Transverse colon (tissue), 4 donors: Measurements from ENCODE around the gene ASB16. TPM values are rescaled to one million over a fixed set of nuclear protein-coding genes. Genes with fewer than 3 reads are reported as not detected.
"Not testable (repeated sequence)": the region's sequence is repeated elsewhere in the genome, so short reads cannot be mapped to it uniquely, and the experiment has no call there.

Experiments
- DNase-seq: peaks from one replicate; pipeline ENCODE4 v3.0.0-alpha.2; 2019
- H3K27ac ChIP-seq, 4 donors: fragments of 200-600 bp; sonication (generic); 2 replicates each; pipeline ENCODE4 v1.5.1; 2016 to 2018; ENCODE audit warnings: inconsistent platforms in 4 of 4
- H3K27me3 ChIP-seq: fragments of 200-600 bp; sonication (generic); 2 replicates; pipeline ENCODE4 v1.5.1; 2017; ENCODE audit warnings: inconsistent platforms
- H3K36me3 ChIP-seq, 4 donors: fragments of 200-600 bp; sonication (generic); 2 replicates each; pipeline ENCODE4 v1.5.1; 2017 to 2019; ENCODE audit warnings: inconsistent platforms in 4 of 4
- H3K4me1 ChIP-seq, 4 donors: fragments of 200-600 bp; sonication (generic); 2 replicates each; pipeline ENCODE4 v1.5.1; 2017 to 2020; ENCODE audit warnings: inconsistent platforms in 4 of 4
- H3K4me3 ChIP-seq, 4 donors: fragments of 200-600 bp; sonication (generic); 1 replicate in 1 of 4; 2 replicates in 3 of 4; pipeline versions ENCODE4 v1.5.1 to v1.6.1; 2017 to 2019; ENCODE audit warnings: inconsistent platforms in 4 of 4
- H3K9me3 ChIP-seq, 2 donors: fragments of 200-600 bp; sonication (generic); 2 replicates each; pipeline ENCODE4 v1.5.1; 2017 to 2019; ENCODE audit warnings: inconsistent platforms in 2 of 2
- EP300 ChIP-seq: sonication (generic); formaldehyde crosslinking; IDR thresholded peaks from one replicate; pipeline ENCODE4 v1.6.1; 2017; ENCODE audit warnings: antibody characterized with exemption, low read depth
- POLR2A ChIP-seq: fragments of 450-650 bp; IDR thresholded peaks from one replicate; pipeline ENCODE4 v1.6.1; 2016; ENCODE audit warnings: antibody characterized with exemption, mild to moderate bottlenecking, moderate library complexity
- POLR2AphosphoS5 ChIP-seq, 3 donors: sonication (generic); formaldehyde crosslinking; IDR thresholded peaks; one replicate each; pipeline ENCODE4 v1.6.1; 2016; ENCODE audit warnings: antibody characterized with exemption in 3 of 3
- WGBS, 2 donors: methylation state at CpG; one replicate each; pipeline ENCODE4 v1.1.5; 2018; ENCODE audit warnings: low coverage in 1 of 2; 5-methylcytosine and 5-hydroxymethylcytosine counted together
- in situ Hi-C, 4 donors: fragments of 200-750 bp; cut with MboI; loops; one replicate each; pipeline versions ENCODE4 v1.15.0 to v1.15.1; 2017; ENCODE audit warnings: low sequenced_read_pairs in 3 of 4, low pct_ligation_motif_present in 1 of 4, low pct_unique_long_range_greater_than_20kb in 1 of 4
- intact Hi-C: fragments of 100-400 bp; cut with DNase I; formaldehyde crosslinking; loops from one replicate; pipeline ENCODE4 v1.15.1; 2023; ENCODE audit warnings: low total_unique reads
- total RNA-seq, 4 donors: library from RNA; depleted of rRNA; stranded (reverse); fragments of >200 nt; gene quantifications; one replicate each; pipeline ENCODE4 v1.1.0, GENCODE V29; 2016
- TF ChIP-seq, protein P1 (sequence below), 5 experiments: fragments of 200-600 bp in 3 of 5; fragments of 450-650 bp in 2 of 5; sonication (generic) in 3 of 5; IDR thresholded peaks; 1 replicate in 2 of 5; 2 replicates in 3 of 5; pipeline ENCODE4 v1.5.1; 2016 to 2017; ENCODE audit warnings: antibody characterized with exemption in 5 of 5, inconsistent platforms in 3 of 5, mild to moderate bottlenecking in 2 of 5, moderate library complexity in 1 of 5

ASB16 gene
- total RNA-seq, 4 donors from 2014 or later: 1.2 to 2.6 TPM; not detected in 2

DNA sequence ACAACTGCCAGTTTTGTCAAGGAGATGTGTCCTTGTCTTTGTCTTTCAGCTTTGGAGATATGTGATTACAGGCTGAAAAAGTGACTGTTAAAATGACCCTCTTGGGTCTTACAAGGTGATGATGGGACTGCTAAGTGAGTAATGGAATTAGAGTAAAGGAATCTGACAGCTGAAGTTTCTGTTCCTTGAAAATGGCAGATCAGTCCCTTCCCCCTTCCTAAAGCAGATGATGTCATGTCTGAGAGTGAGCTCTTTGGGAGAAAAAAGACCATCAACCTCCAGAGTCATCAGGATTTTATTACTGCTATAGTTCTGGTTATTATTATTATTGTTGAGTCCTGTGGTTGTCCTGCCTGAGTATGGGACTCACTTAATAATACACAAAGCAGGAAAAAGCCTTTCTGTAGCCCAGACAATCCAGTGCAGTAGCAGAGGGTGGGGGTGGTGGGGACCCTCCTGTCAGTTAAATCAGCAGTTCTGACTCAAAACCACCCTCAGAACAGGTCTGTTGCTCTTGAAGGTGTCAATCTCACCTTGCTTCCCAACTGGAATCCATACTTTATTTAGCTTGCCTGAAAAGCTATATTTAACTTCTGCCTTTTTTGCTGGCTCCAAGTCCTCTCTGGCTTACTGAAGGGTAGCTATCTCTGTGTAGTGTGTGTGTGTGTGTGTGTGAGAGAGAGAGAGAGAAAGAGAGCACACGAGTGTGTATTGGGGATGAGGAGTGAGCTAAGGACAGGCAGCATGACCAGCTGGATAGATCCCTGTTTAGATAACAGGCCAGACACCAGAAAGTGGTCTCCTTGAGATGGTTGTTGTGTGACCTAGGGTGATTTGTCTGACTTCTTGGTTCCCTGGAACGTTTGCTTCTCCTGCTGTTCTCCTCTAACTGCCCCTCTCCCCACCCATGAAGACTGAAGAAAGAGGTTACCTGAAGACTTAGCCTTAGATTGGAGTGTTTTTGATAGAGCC, 23.8 kb upstream of the ASB16 start:
- 64% methylated on average over 2 of the region's 2 CpGs; no CpG with 5 or more reads in 1 of the 2 donors for WGBS, 2 donors
- no peaks in the 10 kb centered on the region for H3K36me3 ChIP-seq
- H3K4me1 ChIP-seq: peaks cover 0 to 11% (median 6%) of the 10 kb centered on the region in 4 donors
- no peaks in the 10 kb centered on the region for H3K9me3 ChIP-seq
- H3K27me3 ChIP-seq: no peaks in the 10 kb centered on the region
- no peak for TF ChIP-seq POLR2AphosphoS5 (IDR thresholded peaks at IDR 0.05)
- no peak for TF ChIP-seq EP300
- TF ChIP-seq, protein P1, sequence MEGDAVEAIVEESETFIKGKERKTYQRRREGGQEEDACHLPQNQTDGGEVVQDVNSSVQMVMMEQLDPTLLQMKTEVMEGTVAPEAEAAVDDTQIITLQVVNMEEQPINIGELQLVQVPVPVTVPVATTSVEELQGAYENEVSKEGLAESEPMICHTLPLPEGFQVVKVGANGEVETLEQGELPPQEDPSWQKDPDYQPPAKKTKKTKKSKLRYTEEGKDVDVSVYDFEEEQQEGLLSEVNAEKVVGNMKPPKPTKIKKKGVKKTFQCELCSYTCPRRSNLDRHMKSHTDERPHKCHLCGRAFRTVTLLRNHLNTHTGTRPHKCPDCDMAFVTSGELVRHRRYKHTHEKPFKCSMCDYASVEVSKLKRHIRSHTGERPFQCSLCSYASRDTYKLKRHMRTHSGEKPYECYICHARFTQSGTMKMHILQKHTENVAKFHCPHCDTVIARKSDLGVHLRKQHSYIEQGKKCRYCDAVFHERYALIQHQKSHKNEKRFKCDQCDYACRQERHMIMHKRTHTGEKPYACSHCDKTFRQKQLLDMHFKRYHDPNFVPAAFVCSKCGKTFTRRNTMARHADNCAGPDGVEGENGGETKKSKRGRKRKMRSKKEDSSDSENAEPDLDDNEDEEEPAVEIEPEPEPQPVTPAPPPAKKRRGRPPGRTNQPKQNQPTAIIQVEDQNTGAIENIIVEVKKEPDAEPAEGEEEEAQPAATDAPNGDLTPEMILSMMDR (IDR thresholded peaks at IDR 0.05): no peak
- TF ChIP-seq POLR2A: no peak
- no peak overlapping the region for H3K4me3 ChIP-seq
- DNase-seq: no peak
- intact Hi-C loops (no loop called here), in situ Hi-C loops (no loop called here)
- no peak overlapping the region for H3K27ac ChIP-seq

DNA sequence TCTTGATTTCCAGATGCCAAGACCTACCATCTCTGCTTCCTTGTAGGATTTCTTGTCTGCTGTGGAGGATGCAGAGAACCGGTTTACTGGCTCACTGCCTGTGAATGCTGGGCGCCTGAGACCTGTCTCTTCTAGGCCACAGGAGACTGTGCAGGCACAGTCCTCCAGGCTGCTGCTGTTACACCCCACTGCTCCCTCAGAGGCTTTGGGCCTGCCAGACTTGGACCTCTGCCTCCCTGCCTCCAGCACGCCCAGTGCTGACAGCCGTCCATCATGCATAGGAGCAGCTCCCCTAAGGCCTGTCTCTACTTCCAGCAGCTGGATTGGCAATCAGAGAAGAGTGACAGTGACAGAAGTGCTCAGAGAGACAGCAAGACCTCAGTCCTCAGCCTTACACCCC, 22.7 kb upstream of the ASB16 start:
- TF ChIP-seq EP300: no peak
- TF ChIP-seq POLR2AphosphoS5 (IDR thresholded peaks at IDR 0.05): no peak
- TF ChIP-seq, protein P1 (IDR thresholded peaks at IDR 0.05): no peak
- TF ChIP-seq POLR2A: no peak
- 96% methylated on average over 4 of the region's 4 CpGs; no CpG with 5 or more reads in 1 of the 2 donors for WGBS, 2 donors

DNA sequence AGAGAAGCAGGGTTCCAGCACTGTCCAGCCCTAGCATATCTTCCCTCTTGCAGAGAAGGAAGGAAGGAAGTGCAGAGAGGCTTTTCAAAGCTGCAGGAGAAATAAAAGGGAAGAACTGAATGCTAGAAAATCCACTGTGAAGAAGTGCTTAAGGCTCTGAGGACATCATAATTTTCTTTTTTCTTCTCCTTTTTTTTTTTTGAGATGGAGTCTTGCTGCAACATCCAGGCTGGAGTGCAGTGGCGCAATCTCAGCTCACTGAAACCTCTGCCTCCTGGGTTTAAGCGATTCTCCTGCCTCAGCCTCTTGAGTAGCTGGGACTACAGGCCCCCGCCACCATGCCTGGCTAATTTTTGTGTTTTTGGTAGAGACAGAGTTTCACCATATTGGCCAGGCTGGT, 21.4 kb upstream of the ASB16 start:
- H3K27me3 ChIP-seq, H3K4me3 ChIP-seq, H3K4me1 ChIP-seq, H3K36me3 ChIP-seq, H3K9me3 ChIP-seq, H3K27ac ChIP-seq, DNase-seq, intact Hi-C loops, in situ Hi-C loops: not testable (repeated sequence)
- WGBS, 2 donors: 85 to 93% methylated on average over 3 of the region's 3 CpGs

More for the DNA sequence above, 22.7 kb upstream of the ASB16 start:
- Histone ChIP-seq H3K27ac (no peak overlapping the region), H3K4me1 (peaks cover 0 to under 1% (median 0%) of the 10 kb centered on the region in 4 donors), H3K27me3 (no peaks in the 10 kb centered on the region), H3K36me3 (no peaks in the 10 kb centered on the region), H3K9me3 (no peaks in the 10 kb centered on the region), H3K4me3 (no peak overlapping the region)
- intact Hi-C loops (no loop called here), in situ Hi-C loops (no loop called here)
- no peak for DNase-seq

DNA sequence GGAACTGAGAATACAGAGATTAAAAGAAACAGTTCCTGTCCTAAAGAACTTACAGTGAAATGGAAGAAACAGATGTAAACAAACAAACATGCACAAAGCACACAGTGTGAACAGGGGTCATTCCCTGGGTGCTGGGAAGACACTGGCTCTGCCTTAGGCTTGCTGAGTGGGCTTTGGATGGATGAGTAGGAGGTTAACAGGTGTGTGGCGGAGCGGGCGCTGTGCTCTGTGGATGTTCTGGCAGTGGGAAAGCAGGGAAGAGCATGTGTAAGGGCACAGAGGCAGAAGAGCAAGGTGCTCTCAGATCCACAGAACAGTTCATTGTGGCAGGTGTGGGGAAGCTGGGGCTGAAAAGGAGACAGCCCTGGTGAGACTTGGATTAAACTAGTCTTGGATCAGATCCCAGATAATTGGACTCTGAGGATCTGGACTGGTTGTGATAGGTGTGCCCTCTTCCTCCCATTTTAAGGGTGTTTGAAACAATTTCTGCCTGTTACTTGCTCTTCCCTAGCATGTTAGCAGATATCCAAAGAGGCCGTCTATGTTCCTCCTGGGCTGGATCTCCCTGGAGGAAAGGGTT, 20.7 kb upstream of the ASB16 start:
- 96 to 97% methylated on average over 3 to 4 of the region's 4 CpGs for WGBS, 2 donors
- Histone ChIP-seq H3K36me3 (no peaks in the 10 kb centered on the region), H3K27ac (no peak overlapping the region), H3K4me3 (no peak overlapping the region), H3K4me1 (no peaks in the 10 kb centered on the region), H3K27me3 (no peaks in the 10 kb centered on the region), H3K9me3 (no peaks in the 10 kb centered on the region)
- intact Hi-C loops: no loop called here
- TF ChIP-seq POLR2AphosphoS5 (IDR thresholded peaks at IDR 0.05): no peak
- TF ChIP-seq EP300: no peak
- TF ChIP-seq, protein P1 (IDR thresholded peaks at IDR 0.05): no peak
- TF ChIP-seq POLR2A: no peak
- no peak for DNase-seq
- in situ Hi-C loops: loop anchor here in 2 of 4 donors (25.0 kb wide), 2 partner anchors 88 to 213 kb away; partner anchors contain the start of genes G6PC3 (in 1 of the 2), LSM12 (in 1 of the 2) and PPY (in 1 of the 2)
